IPS-18c (cell line): ENCODE data around the gene HOXC10.

ENCODE experiments used
- H3K4me3 ChIP-seq: 2 replicates; pipeline ENCODE4 v1.7.0; 2013; ENCODE audit warnings: low read depth, mild to moderate bottlenecking, low read length, moderate library complexity; ENCODE audit not compliant: insufficient read depth
- H3K9me3 ChIP-seq: one replicate; pipeline ENCODE4 v1.6.1; 2013; ENCODE audit warnings: mild to moderate bottlenecking, low read length, moderate library complexity; ENCODE audit not compliant: control insufficient read depth, insufficient read depth

Gene HOXC10

DNA sequence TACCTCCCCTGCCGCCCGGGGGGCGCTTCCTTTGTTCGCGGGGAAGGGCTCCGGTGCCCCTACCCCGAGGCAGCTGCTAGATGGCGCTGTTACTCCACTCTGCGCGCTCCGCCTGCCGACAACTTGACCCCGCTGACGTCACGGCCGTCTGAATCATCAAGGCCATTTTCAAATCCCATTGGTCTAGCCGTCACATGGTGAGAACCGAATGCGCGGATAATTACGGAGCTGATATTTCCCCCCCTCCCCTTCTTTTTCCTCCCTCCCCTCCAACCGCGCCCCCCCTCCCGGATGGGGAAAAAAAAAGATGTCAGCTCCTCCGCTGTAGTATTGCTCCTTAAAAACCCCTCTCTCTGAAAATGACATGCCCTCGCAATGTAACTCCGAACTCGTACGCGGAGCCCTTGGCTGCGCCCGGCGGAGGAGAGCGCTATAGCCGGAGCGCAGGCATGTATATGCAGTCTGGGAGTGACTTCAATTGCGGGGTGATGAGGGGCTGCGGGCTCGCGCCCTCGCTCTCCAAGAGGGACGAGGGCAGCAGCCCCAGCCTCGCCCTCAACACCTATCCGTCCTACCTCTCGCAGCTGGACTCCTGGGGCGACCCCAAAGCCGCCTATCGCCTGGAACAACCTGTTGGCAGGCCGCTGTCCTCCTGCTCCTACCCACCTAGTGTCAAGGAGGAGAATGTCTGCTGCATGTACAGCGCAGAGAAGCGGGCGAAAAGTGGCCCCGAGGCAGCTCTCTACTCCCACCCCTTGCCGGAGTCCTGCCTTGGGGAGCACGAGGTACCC lies at the start of gene HOXC10:
Gene HOXC10, plus strand, starts transcription at position 246 of the 791 bp plus-strand sequence. Its CDS starts 114 bp downstream, at position 360.
- H3K4me3 ChIP-seq: no peak within 1 kb of the TSS; the same call in 1 of the 2 replicates

GRCh38 chr12:53935383-53936341 lies 49.3 kb upstream of the HOXC10 start:
- Histone ChIP-seq H3K9me3 (peaks cover 3% of the 10 kb centered on the region), H3K4me3 (no peak overlapping the region)

More for the DNA sequence above, at the start of gene HOXC10:
- peaks cover 8% of the 10 kb centered on the region for H3K9me3 ChIP-seq

DNA sequence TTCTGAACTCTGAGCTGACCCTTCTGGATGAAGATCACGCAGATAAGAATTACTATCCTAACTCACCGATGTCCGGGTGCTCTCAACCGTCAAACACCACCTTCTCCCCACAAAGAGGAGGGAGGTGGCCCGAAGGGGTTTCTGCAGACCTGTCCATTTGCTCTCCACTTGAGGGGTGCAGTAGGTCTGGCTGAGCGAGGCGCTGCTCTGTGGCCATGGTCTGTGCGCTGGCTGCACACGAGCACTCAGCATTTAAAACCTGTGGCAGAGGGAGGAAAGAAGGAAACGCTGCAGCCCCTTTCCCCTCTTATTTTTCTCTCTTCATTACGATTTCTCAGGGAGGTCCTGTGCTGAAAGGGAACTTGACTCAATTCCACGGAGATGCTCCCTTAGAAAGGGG lies 47.8 kb upstream of the HOXC10 start:
- Histone ChIP-seq H3K9me3 (peaks cover 3% of the 10 kb centered on the region), H3K4me3 (no peak overlapping the region)

GRCh38 chr12:53937596-53938325 lies 47.2 kb upstream of the HOXC10 start:
- Histone ChIP-seq H3K9me3 (peaks cover 3% of the 10 kb centered on the region), H3K4me3 (no peak overlapping the region)

DNA sequence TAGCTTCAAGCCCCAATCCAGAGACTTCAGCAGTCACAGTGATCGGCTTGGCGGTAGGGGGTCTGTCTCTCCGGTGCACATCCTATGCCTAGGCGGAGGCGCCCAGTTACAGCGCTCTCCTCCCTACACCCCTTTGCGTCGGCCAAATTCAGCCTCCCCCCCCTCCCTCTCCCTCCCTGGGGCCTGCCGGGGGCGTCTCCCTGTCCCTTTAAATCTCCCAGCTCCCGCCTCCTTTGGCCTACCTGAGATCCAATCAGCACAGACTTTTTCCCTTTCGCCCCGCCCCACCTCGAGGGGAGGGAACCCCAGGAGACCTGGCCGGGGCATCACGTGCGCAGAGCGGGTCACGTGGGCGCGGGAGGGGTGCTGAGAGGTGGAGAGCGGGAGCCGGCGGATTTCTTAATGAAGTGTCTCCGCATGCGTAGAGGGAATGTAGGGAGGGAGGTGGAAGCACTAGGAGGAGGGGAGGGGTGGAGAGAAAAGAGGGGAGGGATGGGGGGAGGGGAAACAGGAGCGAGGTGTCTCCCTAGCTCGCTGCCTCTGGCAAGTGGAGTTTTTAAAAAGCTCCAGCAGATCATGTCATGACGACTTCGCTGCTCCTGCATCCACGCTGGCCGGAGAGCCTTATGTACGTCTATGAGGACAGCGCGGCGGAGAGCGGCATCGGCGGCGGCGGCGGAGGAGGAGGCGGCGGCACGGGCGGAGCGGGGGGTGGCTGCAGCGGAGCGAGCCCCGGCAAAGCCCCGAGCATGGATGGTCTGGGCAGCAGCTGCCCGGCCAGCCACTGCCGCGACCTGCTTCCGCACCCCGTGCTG lies 46.4 kb upstream of the HOXC10 start, which contains the start of gene HOXC13:
Gene HOXC13, plus strand, starts transcription at position 506 of the 815 bp plus-strand sequence. Its CDS starts 76 bp downstream, at position 582.
- peak within 1 kb of the TSS; percentile 15 for H3K4me3 ChIP-seq

GRCh38 chr12:53939141-53940108 lies 45.5 kb upstream of the HOXC10 start:
- Histone ChIP-seq H3K9me3 (peaks cover 3% of the 10 kb centered on the region), H3K4me3 (no peak overlapping the region; the same call in 1 of the 2 replicates)

More for the DNA sequence above, 46.4 kb upstream of the HOXC10 start, which contains the start of gene HOXC13:
- H3K9me3 ChIP-seq: peaks cover 3% of the 10 kb centered on the region

DNA sequence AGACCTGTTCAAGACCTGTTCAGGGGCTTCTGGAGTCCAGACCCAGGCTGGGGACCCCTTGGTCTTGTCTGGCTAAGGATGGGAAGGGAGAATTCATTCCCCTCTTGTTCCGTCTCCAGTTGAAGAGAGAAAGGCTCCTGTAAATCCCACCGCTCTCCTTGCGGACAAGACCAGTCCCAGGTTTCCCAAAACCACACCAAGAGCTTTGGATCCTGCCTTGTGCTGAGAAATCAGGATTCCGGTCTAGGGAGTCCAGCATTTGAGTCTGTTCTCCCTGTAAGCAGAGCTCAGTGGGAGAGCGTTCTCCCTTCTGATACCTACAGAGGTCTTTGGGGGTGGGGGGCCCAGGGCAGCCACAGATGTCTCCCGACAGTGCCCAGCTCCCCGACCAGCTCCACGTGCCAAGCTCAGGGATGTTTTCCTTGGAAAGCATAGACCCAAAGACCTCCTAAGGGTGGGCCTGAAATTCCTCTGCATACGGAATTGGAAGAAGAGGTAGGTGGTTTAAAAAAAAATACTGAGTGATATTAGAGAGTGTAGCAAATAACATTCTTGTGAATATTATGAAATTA lies 44.4 kb upstream of the HOXC10 start:
- Histone ChIP-seq H3K9me3 (peaks cover 3% of the 10 kb centered on the region), H3K4me3 (no peak overlapping the region)

- Histone ChIP-seq H3K4me3 (no peak overlapping the region), H3K9me3 (peaks cover 3% of the 10 kb centered on the region)
These were observed 43.8 kb upstream of the HOXC10 start for GRCh38 chr12:53941187-53941586.

- Histone ChIP-seq H3K4me3 (no peak overlapping the region), H3K9me3 (peaks cover 3% of the 10 kb centered on the region)
These were observed 43.2 kb upstream of the HOXC10 start for GRCh38 chr12:53941750-53942149.

GRCh38 chr12:53942467-53942997 lies 42.4 kb upstream of the HOXC10 start:
- peaks cover 3% of the 10 kb centered on the region for H3K9me3 ChIP-seq
- no peak overlapping the region for H3K4me3 ChIP-seq

DNA sequence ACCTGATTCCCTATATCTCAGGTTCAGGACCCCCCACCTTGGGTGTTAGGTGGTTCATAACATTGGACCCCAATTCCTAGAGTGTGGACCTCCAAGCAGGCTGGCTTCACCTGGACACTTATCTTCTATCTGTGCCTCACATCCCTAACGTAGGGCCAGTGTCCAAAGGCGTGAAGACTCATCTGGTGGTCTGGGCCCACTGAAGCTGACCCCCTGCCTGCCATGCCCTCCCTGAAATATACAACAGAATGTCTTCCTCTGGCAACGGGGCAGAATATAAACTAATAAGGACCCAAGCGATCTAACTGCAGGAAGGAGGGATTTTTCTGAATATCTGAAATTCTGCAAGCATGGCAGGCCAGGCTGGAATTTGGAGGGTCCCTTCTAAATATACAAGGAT lies 40.7 kb upstream of the HOXC10 start:
- peaks cover under 1% of the 10 kb centered on the region for H3K9me3 ChIP-seq
- no peak overlapping the region for H3K4me3 ChIP-seq

DNA sequence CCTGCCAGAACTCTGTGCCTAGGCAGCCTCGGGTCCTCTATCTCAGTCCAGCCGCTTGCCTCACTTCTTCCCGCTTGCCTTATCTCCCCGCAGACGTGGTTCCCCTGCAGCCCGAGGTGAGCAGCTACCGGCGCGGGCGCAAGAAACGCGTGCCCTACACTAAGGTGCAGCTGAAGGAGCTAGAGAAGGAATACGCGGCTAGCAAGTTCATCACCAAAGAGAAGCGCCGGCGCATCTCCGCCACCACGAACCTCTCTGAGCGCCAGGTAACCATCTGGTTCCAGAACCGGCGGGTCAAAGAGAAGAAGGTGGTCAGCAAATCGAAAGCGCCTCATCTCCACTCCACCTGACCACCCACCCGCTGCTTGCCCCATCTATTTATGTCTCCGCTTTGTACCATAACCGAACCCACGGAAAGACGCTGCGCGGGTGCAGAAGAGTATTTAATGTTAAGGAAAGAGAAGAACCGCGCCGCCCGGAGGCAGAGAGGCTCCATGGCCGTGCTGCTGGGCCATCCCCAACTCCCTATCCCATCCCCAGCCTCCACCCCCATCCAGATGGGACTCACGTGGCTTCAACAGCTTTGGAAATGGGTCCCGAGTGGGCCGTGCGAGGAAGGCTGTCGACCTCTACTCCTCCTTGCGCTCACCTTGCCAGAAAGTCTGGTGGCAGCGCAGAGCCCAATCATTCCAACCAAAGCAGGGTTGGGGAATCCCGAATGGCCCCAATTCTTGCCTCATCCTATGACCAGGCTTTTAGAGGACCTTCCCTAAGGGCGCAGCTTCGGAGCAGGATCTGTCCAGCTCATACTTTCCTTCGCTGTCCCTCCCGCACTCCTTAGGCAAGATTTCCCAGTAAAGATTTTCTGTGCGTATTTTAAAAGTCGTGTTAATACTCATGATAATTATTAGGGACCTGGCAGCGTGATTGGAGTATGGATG lies 39.8 kb upstream of the HOXC10 start:
- H3K4me3 ChIP-seq: no peak overlapping the region
- H3K9me3 ChIP-seq: no peaks in the 10 kb centered on the region

- H3K9me3 ChIP-seq: no peaks in the 10 kb centered on the region
These were observed 37.2 kb upstream of the HOXC10 start for GRCh38 chr12:53947743-53948142.

More at GRCh38 chr12:53947743-53948142, 37.2 kb upstream of the HOXC10 start:
- no peak overlapping the region for H3K4me3 ChIP-seq
